NB4 (cell line): Measurements from ENCODE around the gene TEX22.
"Not testable (repeated sequence)": the region's sequence is repeated elsewhere in the genome, so short reads cannot be mapped to it uniquely, and the experiment has no call there.

Experiments used
- DNase-seq: peaks from one replicate; pipeline ENCODE4 v3.0.0; 2010; ENCODE audit warnings: low read depth
- H3K4me3 ChIP-seq: one replicate; pipeline ENCODE4 v1.5.1; 2011; ENCODE audit warnings: mild to moderate bottlenecking, low read depth, low read length, moderate library complexity
- MYC ChIP-seq: IDR thresholded peaks from 2 replicates; pipeline ENCODE4 v1.6.1; 2011; ENCODE audit warnings: low read depth, low read length
- POLR2A ChIP-seq: IDR thresholded peaks from 2 replicates; pipeline ENCODE4 v1.6.1; 2011; ENCODE audit warnings: mild to moderate bottlenecking; ENCODE audit not compliant: insufficient read length; ENCODE audit errors: extremely low read depth
- TF ChIP-seq, protein P1 (sequence below): IDR thresholded peaks from 2 replicates; pipeline ENCODE4 v1.6.1; 2011; ENCODE audit warnings: low read depth, low read length
- TF ChIP-seq, protein P2 (sequence below): IDR thresholded peaks from one replicate; pipeline ENCODE4 v1.5.1; 2012; ENCODE audit warnings: low read depth, low read length

The TEX22 gene

DNA sequence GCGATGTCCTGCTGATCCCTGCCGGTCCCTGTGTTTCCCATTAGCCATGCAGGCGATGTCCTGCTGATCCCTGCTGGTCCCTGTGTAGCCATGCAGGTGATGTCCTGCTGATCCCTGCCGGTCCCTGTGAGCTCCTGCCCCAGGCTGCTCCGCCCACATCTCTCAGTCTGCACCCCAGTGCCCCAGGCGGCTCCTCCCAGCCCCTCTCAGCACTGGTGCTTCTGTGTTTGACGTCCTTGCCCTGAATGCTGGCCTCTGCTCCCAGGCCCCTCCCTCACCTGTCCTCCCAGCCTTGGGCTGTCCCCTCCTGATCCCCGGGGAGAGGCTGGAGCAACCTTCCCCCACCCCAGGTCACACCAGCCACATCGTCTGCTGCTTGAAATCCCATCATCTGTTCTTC is 41.4 kb upstream of the TEX22 start:
- no peak overlapping the region for H3K4me3 ChIP-seq
- TF ChIP-seq, protein P1, sequence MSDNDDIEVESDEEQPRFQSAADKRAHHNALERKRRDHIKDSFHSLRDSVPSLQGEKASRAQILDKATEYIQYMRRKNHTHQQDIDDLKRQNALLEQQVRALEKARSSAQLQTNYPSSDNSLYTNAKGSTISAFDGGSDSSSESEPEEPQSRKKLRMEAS, result no peak
- no peak for TF ChIP-seq MYC
- TF ChIP-seq, protein P2, sequence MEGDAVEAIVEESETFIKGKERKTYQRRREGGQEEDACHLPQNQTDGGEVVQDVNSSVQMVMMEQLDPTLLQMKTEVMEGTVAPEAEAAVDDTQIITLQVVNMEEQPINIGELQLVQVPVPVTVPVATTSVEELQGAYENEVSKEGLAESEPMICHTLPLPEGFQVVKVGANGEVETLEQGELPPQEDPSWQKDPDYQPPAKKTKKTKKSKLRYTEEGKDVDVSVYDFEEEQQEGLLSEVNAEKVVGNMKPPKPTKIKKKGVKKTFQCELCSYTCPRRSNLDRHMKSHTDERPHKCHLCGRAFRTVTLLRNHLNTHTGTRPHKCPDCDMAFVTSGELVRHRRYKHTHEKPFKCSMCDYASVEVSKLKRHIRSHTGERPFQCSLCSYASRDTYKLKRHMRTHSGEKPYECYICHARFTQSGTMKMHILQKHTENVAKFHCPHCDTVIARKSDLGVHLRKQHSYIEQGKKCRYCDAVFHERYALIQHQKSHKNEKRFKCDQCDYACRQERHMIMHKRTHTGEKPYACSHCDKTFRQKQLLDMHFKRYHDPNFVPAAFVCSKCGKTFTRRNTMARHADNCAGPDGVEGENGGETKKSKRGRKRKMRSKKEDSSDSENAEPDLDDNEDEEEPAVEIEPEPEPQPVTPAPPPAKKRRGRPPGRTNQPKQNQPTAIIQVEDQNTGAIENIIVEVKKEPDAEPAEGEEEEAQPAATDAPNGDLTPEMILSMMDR, result no peak
- no peak for TF ChIP-seq POLR2A
- no peak for DNase-seq

DNA sequence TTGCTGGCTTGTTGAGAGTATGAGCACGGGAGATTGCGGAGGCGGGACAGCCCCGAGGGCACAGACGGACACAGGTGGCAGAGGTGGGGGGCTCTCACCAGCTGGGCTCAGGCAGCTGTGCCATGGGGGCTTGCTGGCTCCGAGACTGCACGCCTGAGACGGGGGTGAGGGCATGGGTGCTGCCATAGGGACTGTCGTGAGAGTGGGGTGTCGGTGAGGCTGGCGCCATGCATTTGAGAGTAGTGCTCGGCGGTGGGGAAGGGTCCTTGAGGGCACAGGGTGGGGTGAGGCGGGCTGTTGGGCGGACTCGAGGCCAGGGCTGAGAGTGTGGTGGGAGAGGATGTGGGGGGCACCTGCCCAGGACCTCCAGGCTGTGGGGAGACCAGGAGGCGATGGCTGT is 40.7 kb upstream of the TEX22 start:
- no peak overlapping the region for H3K4me3 ChIP-seq
- no peak for DNase-seq
- no peak for TF ChIP-seq MYC
- no peak for TF ChIP-seq POLR2A
- TF ChIP-seq, protein P1, result no peak
- TF ChIP-seq, protein P2, result no peak

DNA sequence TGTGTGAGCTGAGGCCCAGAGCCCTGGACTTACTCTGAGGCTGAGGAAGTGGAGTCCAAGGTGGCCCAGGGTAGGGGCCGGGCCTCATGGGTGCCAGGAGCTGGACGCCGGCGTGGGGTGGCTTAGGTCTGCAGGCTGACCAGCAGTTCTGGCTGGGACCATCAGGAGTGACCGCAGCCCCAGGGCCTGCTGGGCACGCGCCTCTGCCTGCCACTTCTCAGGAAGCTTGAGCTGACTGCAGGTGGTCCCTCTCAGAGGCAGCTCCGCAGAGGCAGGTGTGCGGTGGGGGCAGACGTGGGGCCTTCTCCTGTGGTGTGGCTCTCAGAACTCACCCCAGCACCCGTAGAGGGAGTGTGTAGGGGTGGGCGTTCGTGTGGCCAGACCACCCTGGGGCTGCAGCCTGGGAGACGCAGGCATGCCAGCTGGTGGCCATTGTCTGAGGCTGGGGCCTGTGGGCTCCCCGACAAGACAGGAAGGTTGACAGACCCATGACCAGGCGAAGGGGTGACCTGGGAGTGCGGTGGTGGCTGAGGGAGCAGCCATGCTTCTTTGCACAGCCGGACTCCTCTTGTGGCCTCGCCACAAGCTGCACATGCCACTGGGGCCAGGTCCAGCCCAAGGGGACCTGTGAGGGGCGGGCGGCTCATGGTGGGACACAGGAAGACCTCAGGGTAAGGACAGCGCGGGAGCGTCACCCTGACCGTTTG is 40.0 kb upstream of the TEX22 start:
- TF ChIP-seq, protein P2, result no peak
- no peak for TF ChIP-seq MYC
- no peak overlapping the region for H3K4me3 ChIP-seq
- DNase-seq, result no peak

DNA sequence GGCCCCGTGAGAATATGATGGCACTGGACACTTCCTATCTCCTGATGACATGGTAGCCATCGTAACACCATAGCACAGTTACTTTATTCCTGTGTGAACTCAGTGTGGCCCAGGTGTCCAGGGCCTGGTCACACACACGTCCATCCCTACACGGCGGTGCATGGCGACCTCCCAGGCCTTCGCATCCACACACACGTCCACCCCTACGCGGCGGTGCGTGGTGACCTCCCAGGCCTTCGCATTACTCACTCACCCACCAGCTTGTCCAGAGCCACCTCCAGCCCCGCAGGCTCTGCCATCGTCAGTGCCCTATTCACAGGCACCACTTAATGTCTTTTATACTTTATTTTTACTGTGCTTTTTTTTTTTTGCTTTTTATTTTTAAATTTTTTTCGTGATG is 39.4 kb upstream of the TEX22 start:
- no peak for DNase-seq
- H3K4me3 ChIP-seq, result no peak overlapping the region
- TF ChIP-seq POLR2A, result no peak
- no peak for TF ChIP-seq MYC
- TF ChIP-seq, protein P2, result no peak
- TF ChIP-seq, protein P1, result no peak

DNA sequence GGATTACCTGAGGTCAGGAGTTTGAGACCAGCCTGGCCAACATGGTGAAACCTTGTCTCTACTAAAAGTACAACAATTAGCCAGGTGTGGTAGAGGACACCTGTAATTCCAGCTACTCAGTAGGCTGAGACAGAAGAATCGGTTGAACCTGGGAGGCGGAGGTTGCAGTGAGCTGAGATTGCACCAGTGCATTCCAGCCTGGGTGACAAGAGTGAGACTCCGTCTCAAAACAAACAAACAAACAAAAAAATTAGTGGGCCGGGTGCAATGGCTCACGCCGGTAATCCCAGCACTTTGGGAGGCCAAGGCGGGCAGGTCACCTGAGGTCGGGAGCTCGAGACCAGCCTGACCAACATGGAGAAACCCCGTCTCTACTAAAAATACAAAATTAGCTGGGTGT is 36.9 kb upstream of the TEX22 start:
- not testable (repeated sequence) for DNase-seq, H3K4me3 ChIP-seq

DNA sequence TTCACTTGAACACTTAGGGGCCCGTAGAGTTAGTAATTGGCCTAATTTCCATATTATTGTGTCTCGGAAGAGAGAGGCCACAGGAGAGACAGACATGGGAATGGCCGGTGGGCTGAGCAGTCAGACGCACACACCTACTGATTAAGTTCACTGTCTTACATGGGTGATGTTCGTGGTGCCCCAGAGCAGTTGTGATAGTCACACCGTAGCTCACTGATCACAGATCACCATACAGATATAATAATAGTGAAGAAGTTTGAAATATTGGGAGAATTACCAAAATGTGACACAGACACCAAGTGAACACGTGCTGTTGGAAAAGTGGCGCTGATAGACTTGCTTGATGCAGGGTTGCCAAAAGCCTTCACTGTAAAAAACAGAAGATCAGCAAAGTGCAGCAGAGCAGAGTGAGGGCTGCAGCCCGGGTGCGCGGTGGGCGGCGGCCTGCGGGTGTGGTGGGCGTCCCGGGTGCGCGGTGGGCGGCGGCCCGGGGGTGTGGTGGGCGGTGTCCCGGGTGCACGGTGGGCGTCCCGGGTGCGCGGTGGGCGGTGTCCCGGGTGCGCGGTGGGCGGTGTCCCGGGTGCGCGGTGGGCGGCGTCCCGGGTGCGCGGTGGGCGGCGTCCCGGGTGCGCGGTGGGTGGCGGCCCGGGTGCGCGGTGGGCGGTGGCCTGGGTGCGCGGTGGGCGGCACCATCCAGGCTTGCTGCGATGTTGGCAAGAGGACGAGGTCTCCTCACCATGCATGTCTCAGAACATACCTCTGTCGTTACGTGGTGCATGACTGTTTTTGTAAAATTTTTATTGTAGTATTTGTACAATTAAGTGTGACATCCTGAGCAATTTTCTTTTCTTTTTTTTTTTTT is 34.3 kb upstream of the TEX22 start:
- DNase-seq, result no peak
- no peak overlapping the region for H3K4me3 ChIP-seq
- TF ChIP-seq, protein P2, result no peak
- TF ChIP-seq, protein P1, result no peak
- TF ChIP-seq MYC (no peak), POLR2A (no peak)
